Esophagus muscularis mucosa (tissue), 3 donors: ENCODE measurements around the gene AP1M1.

Experiments used
- POLR2A ChIP-seq: fragments of 450-650 bp; IDR thresholded peaks from one replicate; pipeline ENCODE4 v1.6.1; 2017; ENCODE audit warnings: antibody characterized with exemption, moderate library complexity, mild to moderate bottlenecking, low read depth
- POLR2AphosphoS5 ChIP-seq, 2 donors: sonication (generic); formaldehyde crosslinking; IDR thresholded peaks; one replicate each; pipeline ENCODE4 v1.6.1; 2017; ENCODE audit warnings: antibody characterized with exemption in 2 of 2
- TF ChIP-seq, protein P1 (sequence below), 3 experiments: fragments of 200-600 bp in 2 of 3; fragments of 450-650 bp in 1 of 3; sonication (generic) in 2 of 3; IDR thresholded peaks; one replicate each; pipeline ENCODE4 v1.5.1; 2017 to 2019; ENCODE audit warnings: antibody characterized with exemption in 3 of 3, mild to moderate bottlenecking in 2 of 3, moderate library complexity in 1 of 3

DNA sequence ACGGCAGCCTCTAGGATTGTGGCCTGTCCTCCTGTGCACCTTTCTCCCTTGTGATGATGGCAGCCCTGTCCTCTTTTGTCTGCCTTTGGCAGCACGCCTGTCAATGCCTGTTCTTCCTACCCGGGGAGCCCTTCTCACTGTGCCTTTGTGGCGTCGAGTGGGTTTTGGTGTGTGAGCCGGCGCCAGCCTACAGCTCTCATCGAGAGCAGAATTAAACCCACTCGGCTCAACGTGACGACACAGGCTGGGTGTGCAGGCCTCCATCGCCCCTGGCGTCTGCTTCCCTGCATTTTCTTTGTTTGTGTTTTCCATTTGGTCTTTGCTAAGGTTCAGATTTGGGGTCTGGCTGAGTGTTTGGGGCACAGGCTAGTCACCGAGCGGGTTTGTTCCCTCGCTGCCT lies 34.4 kb downstream of the AP1M1 start:
- no peak for TF ChIP-seq POLR2AphosphoS5 (IDR thresholded peaks at IDR 0.05)
- TF ChIP-seq POLR2A = no peak
- TF ChIP-seq, protein P1, sequence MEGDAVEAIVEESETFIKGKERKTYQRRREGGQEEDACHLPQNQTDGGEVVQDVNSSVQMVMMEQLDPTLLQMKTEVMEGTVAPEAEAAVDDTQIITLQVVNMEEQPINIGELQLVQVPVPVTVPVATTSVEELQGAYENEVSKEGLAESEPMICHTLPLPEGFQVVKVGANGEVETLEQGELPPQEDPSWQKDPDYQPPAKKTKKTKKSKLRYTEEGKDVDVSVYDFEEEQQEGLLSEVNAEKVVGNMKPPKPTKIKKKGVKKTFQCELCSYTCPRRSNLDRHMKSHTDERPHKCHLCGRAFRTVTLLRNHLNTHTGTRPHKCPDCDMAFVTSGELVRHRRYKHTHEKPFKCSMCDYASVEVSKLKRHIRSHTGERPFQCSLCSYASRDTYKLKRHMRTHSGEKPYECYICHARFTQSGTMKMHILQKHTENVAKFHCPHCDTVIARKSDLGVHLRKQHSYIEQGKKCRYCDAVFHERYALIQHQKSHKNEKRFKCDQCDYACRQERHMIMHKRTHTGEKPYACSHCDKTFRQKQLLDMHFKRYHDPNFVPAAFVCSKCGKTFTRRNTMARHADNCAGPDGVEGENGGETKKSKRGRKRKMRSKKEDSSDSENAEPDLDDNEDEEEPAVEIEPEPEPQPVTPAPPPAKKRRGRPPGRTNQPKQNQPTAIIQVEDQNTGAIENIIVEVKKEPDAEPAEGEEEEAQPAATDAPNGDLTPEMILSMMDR (IDR thresholded peaks at IDR 0.05) = no peak
